ENCODE measurements around the gene ELF1. TPM values are rescaled to one million over a fixed set of nuclear protein-coding genes. Genes with fewer than 3 reads are reported as not detected.
"Not testable (repeated sequence)": the region's sequence is repeated elsewhere in the genome, so short reads cannot be mapped to it uniquely, and the experiment has no call there.

ELF1 gene
- total RNA-seq, 4 donors from 2014 or later = 38.0 to 123 (median 105) TPM

GRCh38 chr13:41049480-41050440, 30.6 kb upstream of the ELF1 start:
- H3K4me1 ChIP-seq = peaks cover 16 to 53% (median 29%) of the 10 kb centered on the region in 4 donors
- no peaks in the 10 kb centered on the region for H3K36me3 ChIP-seq
- in situ Hi-C loops (cut with MboI; ENCODE audit: low pct_ligation_motif_present in 1 of 4, low pct_unique_long_range_greater_than_20kb in 1 of 4, low sequenced_read_pairs in 3 of 4) (loop anchor here in 1 of 4 donors (25.0 kb wide), 1 partner anchor 262 kb away; the partner anchor contains the start of gene SLC25A15), intact Hi-C loops (cut with DNase I; ENCODE audit: low total_unique reads) (loop anchor here (10.0 kb wide), 1 partner anchor 125 kb away; no protein-coding TSS in a partner anchor)
- DNase-seq = no peak
- H3K27ac ChIP-seq = no peak overlapping the region
- 87 to 95% methylated on average over 4 of the region's 4 CpGs for WGBS, 2 donors (ENCODE audit: low coverage in 1 of 2)
- TF ChIP-seq POLR2A (IDR thresholded peaks at IDR 0.05) (no peak), CTCF (IDR thresholded peaks at IDR 0.05) (no peak), EP300 (IDR thresholded peaks at IDR 0.05; ENCODE audit: low read depth) (no peak), POLR2AphosphoS5 (IDR thresholded peaks at IDR 0.05) (no peak)
- no peaks in the 10 kb centered on the region for H3K9me3 ChIP-seq
- no peaks in the 10 kb centered on the region for H3K27me3 ChIP-seq
- no peak overlapping the region for H3K4me3 ChIP-seq

- intact Hi-C loops (cut with DNase I; ENCODE audit: low total_unique reads) = no loop called here
- 94 to 95% methylated on average over 5 of the region's 5 CpGs for WGBS, 2 donors (ENCODE audit: low coverage in 1 of 2)
- TF ChIP-seq POLR2A (IDR thresholded peaks at IDR 0.05) (no peak), EP300 (IDR thresholded peaks at IDR 0.05; ENCODE audit: low read depth) (no peak), CTCF (IDR thresholded peaks at IDR 0.05) (no peak), POLR2AphosphoS5 (IDR thresholded peaks at IDR 0.05) (no peak)
- Histone ChIP-seq H3K4me3 (no peak overlapping the region), H3K9me3 (no peaks in the 10 kb centered on the region), H3K27ac (no peak overlapping the region), H3K27me3 (no peaks in the 10 kb centered on the region), H3K36me3 (no peaks in the 10 kb centered on the region), H3K4me1 (peaks cover 10 to 42% (median 19%) of the 10 kb centered on the region in 4 donors)
- in situ Hi-C loops (cut with MboI; ENCODE audit: low pct_ligation_motif_present in 1 of 4, low pct_unique_long_range_greater_than_20kb in 1 of 4, low sequenced_read_pairs in 3 of 4) = no loop called here
- no peak for DNase-seq
These were observed 29.5 kb upstream of the ELF1 start for GRCh38 chr13:41048640-41049039.

GRCh38 chr13:41042419-41042818, 23.3 kb upstream of the ELF1 start:
- intact Hi-C loops (cut with DNase I; ENCODE audit: low total_unique reads); in situ Hi-C loops (cut with MboI; ENCODE audit: low pct_ligation_motif_present in 1 of 4, low pct_unique_long_range_greater_than_20kb in 1 of 4, low sequenced_read_pairs in 3 of 4); DNase-seq; H3K9me3 ChIP-seq; H3K27ac ChIP-seq; H3K4me1 ChIP-seq; H3K4me3 ChIP-seq; H3K36me3 ChIP-seq; H3K27me3 ChIP-seq: not testable (repeated sequence)
- 98 to 100% methylated on average over 1 to 3 of the region's 4 CpGs for WGBS, 2 donors (ENCODE audit: low coverage in 1 of 2)

- no peak overlapping the region for H3K27ac ChIP-seq
These were observed 21.6 kb upstream of the ELF1 start for GRCh38 chr13:41040584-41041334.

More at GRCh38 chr13:41040584-41041334, 21.6 kb upstream of the ELF1 start:
- Histone ChIP-seq H3K9me3 (no peaks in the 10 kb centered on the region), H3K4me3 (no peak overlapping the region), H3K36me3 (no peaks in the 10 kb centered on the region), H3K4me1 (peaks cover 0 to 5% (median 0%) of the 10 kb centered on the region in 4 donors), H3K27me3 (no peaks in the 10 kb centered on the region)
- no peak for TF ChIP-seq POLR2AphosphoS5 (IDR thresholded peaks at IDR 0.05)
- TF ChIP-seq EP300 (IDR thresholded peaks at IDR 0.05; ENCODE audit: low read depth) = no peak
- TF ChIP-seq POLR2A (IDR thresholded peaks at IDR 0.05) = no peak
- no peak for TF ChIP-seq CTCF (IDR thresholded peaks at IDR 0.05)
- in situ Hi-C loops (cut with MboI; ENCODE audit: low pct_ligation_motif_present in 1 of 4, low pct_unique_long_range_greater_than_20kb in 1 of 4, low sequenced_read_pairs in 3 of 4) (no loop called here), intact Hi-C loops (cut with DNase I; ENCODE audit: low total_unique reads) (no loop called here)
- no peak for DNase-seq
- 56 to 83% methylated on average over 1 to 9 of the region's 9 CpGs for WGBS, 2 donors (ENCODE audit: low coverage in 1 of 2)
